ENCODE data around the gene TCAP. TPM values are rescaled to one million over a fixed set of nuclear protein-coding genes. Genes with fewer than 3 reads are reported as not detected.

The TCAP gene
- total and polyA plus RNA-seq, 3 donors from 2014 or later: 3.0 to 49.8 (median 6.0) TPM

- Histone ChIP-seq H3K27ac (peak overlapping the region in 1 of 2 donors; percentile 60), H3K36me3 (ENCODE audit: low read depth, missing control alignments) (no peaks in the 10 kb centered on the region), H3K4me1 (peaks cover 48% of the 10 kb centered on the region), H3K4me3 (no peak overlapping the region), H3K9me3 (no peaks in the 10 kb centered on the region), H3K27me3 (no peaks in the 10 kb centered on the region)
- 68 to 75% methylated on average over 8 of the region's 8 CpGs for WGBS, 2 donors
- TF ChIP-seq, protein P1, sequence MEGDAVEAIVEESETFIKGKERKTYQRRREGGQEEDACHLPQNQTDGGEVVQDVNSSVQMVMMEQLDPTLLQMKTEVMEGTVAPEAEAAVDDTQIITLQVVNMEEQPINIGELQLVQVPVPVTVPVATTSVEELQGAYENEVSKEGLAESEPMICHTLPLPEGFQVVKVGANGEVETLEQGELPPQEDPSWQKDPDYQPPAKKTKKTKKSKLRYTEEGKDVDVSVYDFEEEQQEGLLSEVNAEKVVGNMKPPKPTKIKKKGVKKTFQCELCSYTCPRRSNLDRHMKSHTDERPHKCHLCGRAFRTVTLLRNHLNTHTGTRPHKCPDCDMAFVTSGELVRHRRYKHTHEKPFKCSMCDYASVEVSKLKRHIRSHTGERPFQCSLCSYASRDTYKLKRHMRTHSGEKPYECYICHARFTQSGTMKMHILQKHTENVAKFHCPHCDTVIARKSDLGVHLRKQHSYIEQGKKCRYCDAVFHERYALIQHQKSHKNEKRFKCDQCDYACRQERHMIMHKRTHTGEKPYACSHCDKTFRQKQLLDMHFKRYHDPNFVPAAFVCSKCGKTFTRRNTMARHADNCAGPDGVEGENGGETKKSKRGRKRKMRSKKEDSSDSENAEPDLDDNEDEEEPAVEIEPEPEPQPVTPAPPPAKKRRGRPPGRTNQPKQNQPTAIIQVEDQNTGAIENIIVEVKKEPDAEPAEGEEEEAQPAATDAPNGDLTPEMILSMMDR (IDR thresholded peaks at IDR 0.05): no peak
- TF ChIP-seq POLR2A (IDR thresholded peaks at IDR 0.05): no peak
- no peak for DNase-seq
- intact Hi-C loops (cut with DNase I; ENCODE audit: low total_unique reads): no loop called here
Observed at GRCh38 chr17:39633570-39634183, 31.5 kb upstream of the TCAP start.

GRCh38 chr17:39634384-39634871 is 30.7 kb upstream of the TCAP start:
- no peak for TF ChIP-seq POLR2A (IDR thresholded peaks at IDR 0.05)
- TF ChIP-seq, protein P1 (IDR thresholded peaks at IDR 0.05): peak; percentile 65 to 76 (median 73)
- no peaks in the 10 kb centered on the region for H3K36me3 ChIP-seq (ENCODE audit: low read depth, missing control alignments)
- WGBS, 2 donors: 46 to 47% methylated on average over 2 of the region's 2 CpGs

DNA sequence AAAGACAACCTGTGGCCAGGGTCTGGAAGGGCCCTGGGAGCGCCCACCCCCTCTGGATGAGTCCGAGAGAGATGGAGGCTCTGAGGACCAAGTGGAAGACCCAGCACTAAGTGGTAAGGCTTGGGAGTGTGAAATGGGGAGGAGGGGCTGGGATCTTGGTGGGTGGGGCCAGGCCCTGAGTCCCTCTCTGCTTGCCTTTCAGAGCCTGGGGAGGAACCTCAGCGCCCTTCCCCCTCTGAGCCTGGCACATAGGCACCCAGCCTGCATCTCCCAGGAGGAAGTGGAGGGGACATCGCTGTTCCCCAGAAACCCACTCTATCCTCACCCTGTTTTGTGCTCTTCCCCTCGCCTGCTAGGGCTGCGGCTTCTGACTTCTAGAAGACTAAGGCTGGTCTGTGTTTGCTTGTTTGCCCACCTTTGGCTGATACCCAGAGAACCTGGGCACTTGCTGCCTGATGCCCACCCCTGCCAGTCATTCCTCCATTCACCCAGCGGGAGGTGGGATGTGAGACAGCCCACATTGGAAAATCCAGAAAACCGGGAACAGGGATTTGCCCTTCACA is 29.5 kb upstream of the TCAP start:
- Histone ChIP-seq H3K9me3 (no peaks in the 10 kb centered on the region), H3K27ac (peak overlapping the region in 1 of 2 donors; percentile 72), H3K4me3 (no peak overlapping the region), H3K4me1 (peaks cover 68% of the 10 kb centered on the region), H3K27me3 (no peaks in the 10 kb centered on the region), H3K36me3 (ENCODE audit: low read depth, missing control alignments) (no peaks in the 10 kb centered on the region)
- whole genome bisulfite sequencing, 2 donors: 71 to 86% methylated on average over 8 of the region's 8 CpGs
- intact Hi-C loops (cut with DNase I; ENCODE audit: low total_unique reads): no loop called here
- no peak for DNase-seq
- no peak for TF ChIP-seq POLR2A (IDR thresholded peaks at IDR 0.05)
- TF ChIP-seq, protein P1 (IDR thresholded peaks at IDR 0.05): no peak

More at GRCh38 chr17:39634384-39634871, 30.7 kb upstream of the TCAP start:
- no peak overlapping the region for H3K4me3 ChIP-seq
- H3K27ac ChIP-seq: no peak overlapping the region
- DNase-seq: no peak
- H3K4me1 ChIP-seq: peaks cover 56% of the 10 kb centered on the region
- intact Hi-C loops (cut with DNase I; ENCODE audit: low total_unique reads): no loop called here
- H3K9me3 ChIP-seq: no peaks in the 10 kb centered on the region
- no peaks in the 10 kb centered on the region for H3K27me3 ChIP-seq

DNA sequence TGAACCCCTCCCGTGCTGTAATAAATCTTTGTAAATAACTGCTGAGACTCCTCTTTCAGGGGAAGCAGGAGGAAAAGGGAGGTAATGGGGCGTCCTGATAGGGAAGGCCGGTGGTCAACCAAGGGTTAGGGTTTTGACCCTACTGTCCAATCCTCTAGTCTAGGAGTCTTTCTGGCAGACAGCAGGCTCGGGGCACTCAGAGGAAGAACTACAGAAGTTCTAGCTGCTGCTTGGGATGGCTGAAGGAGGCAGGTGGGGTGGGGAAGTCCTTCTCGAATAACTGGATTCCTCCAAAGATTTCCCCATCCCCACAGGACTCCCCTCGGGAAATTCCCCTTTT is 28.6 kb upstream of the TCAP start:
- WGBS, 2 donors: 10 to 17% methylated on average over 6 of the region's 6 CpGs

More for the DNA sequence above, 28.6 kb upstream of the TCAP start:
- no peak for DNase-seq
- H3K4me3 ChIP-seq: peak overlapping the region; percentile 67 to 84
- H3K9me3 ChIP-seq: no peaks in the 10 kb centered on the region
- H3K27ac ChIP-seq: peak overlapping the region; percentile 72 to 80
- TF ChIP-seq, protein P1 (IDR thresholded peaks at IDR 0.05): no peak
- TF ChIP-seq POLR2A (IDR thresholded peaks at IDR 0.05): no peak
- no peaks in the 10 kb centered on the region for H3K27me3 ChIP-seq
- H3K36me3 ChIP-seq (ENCODE audit: low read depth, missing control alignments): no peaks in the 10 kb centered on the region
- intact Hi-C loops (cut with DNase I; ENCODE audit: low total_unique reads): no loop called here
- peaks cover 73% of the 10 kb centered on the region for H3K4me1 ChIP-seq
